ENCODE data around the gene THADA.

The THADA gene

GRCh38 chr2:43201497-43201896, 394.3 kb downstream of the THADA start:
- Histone ChIP-seq H4K20me1 (no peaks in the 10 kb centered on the region), H3K9me3 (replicated peaks in 1 of 11) (no peaks in the 10 kb centered on the region), H3K4me3 (peak overlapping the region in 3 of 10 experiments; percentile 26 to 41 (median 29); a peak in 4 of 20 replicates), H3K4me2 (peak overlapping the region; percentile 70 to 95 (median 85)), H3K4me1 (peaks cover 63 to 100% (median 97%) of the 10 kb centered on the region in 10 experiments), H3K27me3 (no peaks in the 10 kb centered on the region), H3K9ac (peak overlapping the region in 9 of 11 experiments; percentile 31 to 74 (median 65); a peak in 17 of 22 replicates), H3K36me3 (no peaks in the 10 kb centered on the region), H3K27ac (peak overlapping the region in 10 of 11 experiments; percentile 4 to 90 (median 82); a peak in 19 of 22 replicates)
- no peak for TF ChIP-seq Cebpa-rat (IDR thresholded peaks at IDR 0.05)

DNA sequence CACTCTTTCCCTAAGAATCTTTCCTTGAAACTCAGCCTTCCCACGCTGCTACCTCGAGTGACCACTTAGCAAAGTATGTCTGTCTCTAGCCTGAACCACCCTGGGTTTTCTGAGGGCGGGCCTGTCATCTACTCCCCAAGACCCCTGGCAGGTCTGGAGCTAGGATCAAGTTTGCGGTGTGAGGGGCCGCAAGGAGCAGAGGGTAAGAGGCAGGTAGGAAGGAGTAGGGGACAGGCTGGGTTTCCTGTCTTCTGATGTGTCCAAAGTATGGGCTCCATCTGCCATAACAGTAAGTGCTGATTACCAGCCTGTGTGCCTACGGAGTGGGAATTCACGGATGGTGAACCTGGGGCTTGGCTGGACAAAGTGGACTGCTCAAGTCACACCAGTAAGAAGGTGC, 394.8 kb downstream of the THADA start:
- peak overlapping the region; percentile 70 to 95 (median 85) for H3K4me2 ChIP-seq
- H3K27ac ChIP-seq: peak overlapping the region in 10 of 11 experiments; percentile 4 to 90 (median 82); a peak in 19 of 22 replicates
- peak overlapping the region in 9 of 11 experiments; percentile 31 to 74 (median 65); a peak in 17 of 22 replicates for H3K9ac ChIP-seq
- TF ChIP-seq Cebpa-rat (IDR thresholded peaks at IDR 0.05): no peak
- peaks cover 68 to 100% (median 99%) of the 10 kb centered on the region in 10 experiments for H3K4me1 ChIP-seq
- H3K4me3 ChIP-seq: peak overlapping the region in 3 of 10 experiments; percentile 26 to 41 (median 29); a peak in 4 of 20 replicates
- no peaks in the 10 kb centered on the region for H3K36me3 ChIP-seq
- no peaks in the 10 kb centered on the region for H4K20me1 ChIP-seq
- H3K27me3 ChIP-seq: no peaks in the 10 kb centered on the region
- no peaks in the 10 kb centered on the region for H3K9me3 ChIP-seq (replicated peaks in 1 of 11)

DNA sequence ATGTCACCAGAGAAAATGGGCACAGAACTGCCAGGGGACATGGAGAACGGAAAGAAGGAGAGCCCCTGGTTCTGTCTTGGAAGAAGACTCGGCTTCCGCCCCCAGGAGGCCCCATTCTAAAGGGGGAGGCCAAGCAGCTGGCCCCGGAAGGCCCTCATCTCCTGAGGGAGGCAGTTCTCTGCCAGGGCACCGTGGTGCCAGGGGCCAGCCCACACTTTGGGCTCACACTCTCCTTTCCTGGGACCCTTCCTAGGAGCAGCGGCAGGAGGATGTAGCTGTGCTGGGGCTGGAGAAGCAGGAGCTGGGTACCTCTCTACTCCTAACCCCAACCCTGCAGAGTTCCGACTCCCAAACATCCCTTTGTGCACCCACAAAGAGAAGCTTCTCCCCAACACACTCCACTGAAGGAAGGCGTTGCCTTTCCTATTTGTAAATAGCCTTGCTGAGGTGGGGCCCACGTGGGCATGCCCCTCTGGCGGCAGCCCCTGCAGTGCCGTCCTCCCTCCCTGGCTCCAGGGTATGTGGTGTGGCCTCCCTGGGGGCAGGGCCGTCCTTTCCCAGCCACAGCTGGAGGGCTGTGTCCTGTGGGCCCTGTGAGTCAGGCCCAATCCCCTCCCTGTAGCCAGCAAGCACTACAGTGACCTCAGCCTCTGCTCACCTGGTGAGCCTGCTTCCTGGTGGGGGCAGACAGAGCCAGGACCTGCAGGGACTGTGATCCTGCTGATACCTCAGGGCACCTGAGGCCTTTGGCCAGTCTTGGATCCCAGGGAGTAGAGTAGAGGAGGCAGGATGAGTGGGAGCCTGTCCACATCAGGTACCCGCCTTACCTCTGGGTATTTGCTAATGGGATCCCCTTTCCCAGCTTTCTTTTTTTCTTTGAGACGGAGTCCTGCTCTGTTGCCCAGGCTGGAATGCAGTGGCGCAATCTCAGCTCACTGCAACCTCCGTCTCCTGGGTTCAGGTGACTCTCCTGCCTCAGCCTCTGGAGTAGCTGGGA, 396.0 kb downstream of the THADA start:
- peak overlapping the region; percentile 72 to 95 (median 85) for H3K4me2 ChIP-seq
- peaks cover 79 to 100% (median 100%) of the 10 kb centered on the region in 10 experiments for H3K4me1 ChIP-seq
- H3K4me3 ChIP-seq: peak overlapping the region in 2 of 10 experiments; percentile 16 to 26; a peak in 2 of 20 replicates
- peak overlapping the region in 10 of 11 experiments; percentile 34 to 75 (median 69); a peak in 20 of 22 replicates for H3K9ac ChIP-seq
- no peaks in the 10 kb centered on the region for H3K27me3 ChIP-seq
- peaks cover 0 to 6% (median 0%) of the 10 kb centered on the region in 11 experiments; a peak in 2 of 22 replicates for H4K20me1 ChIP-seq
- no peak for TF ChIP-seq Cebpa-rat (IDR thresholded peaks at IDR 0.05)
- no peaks in the 10 kb centered on the region; a peak in 1 of 22 replicates for H3K36me3 ChIP-seq
- H3K27ac ChIP-seq: peak overlapping the region in 10 of 11 experiments; percentile 19 to 90 (median 82); a peak in 20 of 22 replicates
- H3K9me3 ChIP-seq (replicated peaks in 1 of 11): no peaks in the 10 kb centered on the region

GRCh38 chr2:43198263-43198662, 397.6 kb downstream of the THADA start:
- Histone ChIP-seq H3K4me2 (peak overlapping the region; percentile 72 to 95 (median 85)), H3K9me3 (replicated peaks in 1 of 11) (no peaks in the 10 kb centered on the region), H3K4me1 (peaks cover 83 to 100% (median 100%) of the 10 kb centered on the region in 10 experiments), H3K4me3 (no peak overlapping the region; a peak in 1 of 20 replicates), H3K27me3 (no peaks in the 10 kb centered on the region), H3K36me3 (peaks cover 0 to 8% (median 0%) of the 10 kb centered on the region in 11 experiments; a peak in 3 of 22 replicates), H4K20me1 (peaks cover 0 to 21% (median 0%) of the 10 kb centered on the region in 11 experiments; a peak in 3 of 22 replicates), H3K9ac (peak overlapping the region in 8 of 11 experiments; percentile 10 to 81 (median 68); a peak in 13 of 22 replicates), H3K27ac (peak overlapping the region in 10 of 11 experiments; percentile 12 to 90 (median 84); a peak in 17 of 22 replicates)
- TF ChIP-seq Cebpa-rat (IDR thresholded peaks at IDR 0.05): no peak

- Histone ChIP-seq H3K4me1 (peaks cover 89 to 100% (median 100%) of the 10 kb centered on the region in 10 experiments), H4K20me1 (peaks cover 0 to 28% (median 0%) of the 10 kb centered on the region in 11 experiments; a peak in 3 of 22 replicates), H3K27me3 (no peaks in the 10 kb centered on the region), H3K36me3 (peaks cover 0 to 12% (median 0%) of the 10 kb centered on the region in 11 experiments; a peak in 3 of 22 replicates), H3K27ac (peak overlapping the region in 9 of 11 experiments; percentile 57 to 90 (median 84); a peak in 18 of 22 replicates), H3K9me3 (replicated peaks in 1 of 11) (no peaks in the 10 kb centered on the region), H3K4me2 (peak overlapping the region; percentile 72 to 95 (median 85)), H3K4me3 (peak overlapping the region in 5 of 10 experiments; percentile 32 to 63 (median 44); a peak in 6 of 20 replicates), H3K9ac (peak overlapping the region in 9 of 11 experiments; percentile 34 to 81 (median 75); a peak in 17 of 22 replicates)
- TF ChIP-seq Cebpa-rat (IDR thresholded peaks at IDR 0.05): no peak
Observed at GRCh38 chr2:43197588-43197896, 398.3 kb downstream of the THADA start.

DNA sequence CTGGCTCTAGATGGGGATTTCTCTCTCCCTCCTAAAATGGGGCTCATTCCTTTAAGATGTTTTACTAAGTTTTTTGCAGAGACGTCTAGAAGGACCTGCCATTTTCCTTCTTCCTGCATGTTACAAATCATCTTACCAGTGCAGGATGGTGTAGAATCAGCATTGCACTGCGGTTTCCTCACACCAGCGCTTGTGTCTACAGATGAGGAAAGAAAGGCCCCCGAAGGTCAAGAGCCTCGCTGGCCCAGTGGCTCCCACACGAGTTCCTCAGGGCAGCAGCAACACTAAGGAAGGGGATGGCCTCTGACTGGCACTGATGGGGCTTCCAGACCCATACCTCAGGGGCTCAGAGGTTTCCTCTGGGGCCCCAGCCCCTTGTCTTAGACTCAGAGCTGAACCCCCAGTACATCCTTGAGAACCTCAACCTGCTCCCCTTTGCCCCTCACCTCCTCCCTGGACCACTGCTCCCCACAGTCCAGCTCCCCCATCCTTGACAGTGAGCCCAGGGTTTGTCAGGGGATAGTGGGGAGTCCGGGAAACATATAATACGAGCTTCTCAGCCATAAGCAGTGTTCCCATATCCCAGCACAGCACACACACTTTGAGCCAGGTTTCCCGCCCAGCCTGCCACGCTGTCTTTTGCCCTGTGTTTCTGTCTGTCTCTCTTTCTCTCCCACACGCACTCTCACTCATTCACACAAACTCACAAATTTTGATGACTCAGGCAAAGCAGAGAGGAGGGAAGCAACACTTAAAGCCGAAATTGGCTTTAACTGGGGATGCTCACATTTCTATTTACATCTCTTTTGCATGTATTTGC, 398.9 kb downstream of the THADA start:
- Histone ChIP-seq H3K4me2 (peak overlapping the region; percentile 72 to 95 (median 85)), H3K4me3 (peak overlapping the region in 7 of 10 experiments; percentile 29 to 63 (median 36); a peak in 10 of 20 replicates), H3K9me3 (replicated peaks in 1 of 11) (no peaks in the 10 kb centered on the region), H3K27ac (peak overlapping the region in 9 of 11 experiments; percentile 57 to 90 (median 84); a peak in 18 of 22 replicates), H3K4me1 (peaks cover 92 to 100% (median 100%) of the 10 kb centered on the region in 10 experiments), H3K36me3 (peaks cover 0 to 12% (median 0%) of the 10 kb centered on the region in 11 experiments; a peak in 3 of 22 replicates), H3K27me3 (no peaks in the 10 kb centered on the region), H3K9ac (peak overlapping the region in 9 of 11 experiments; percentile 34 to 81 (median 75); a peak in 18 of 22 replicates), H4K20me1 (peaks cover 0 to 34% (median 0%) of the 10 kb centered on the region in 11 experiments; a peak in 3 of 22 replicates)
- TF ChIP-seq Cebpa-rat (IDR thresholded peaks at IDR 0.05): no peak; a peak in 1 of 22 replicates

- Histone ChIP-seq H3K27ac (peak overlapping the region in 9 of 11 experiments; percentile 49 to 90 (median 84); a peak in 18 of 22 replicates), H3K4me3 (peak overlapping the region in 6 of 10 experiments; percentile 10 to 63 (median 32); a peak in 11 of 20 replicates), H3K9ac (peak overlapping the region in 9 of 11 experiments; percentile 20 to 81 (median 73); a peak in 17 of 22 replicates), H3K27me3 (no peaks in the 10 kb centered on the region), H3K36me3 (peaks cover 0 to 27% (median 0%) of the 10 kb centered on the region in 11 experiments; a peak in 3 of 22 replicates), H3K4me2 (peak overlapping the region; percentile 58 to 95 (median 85)), H3K4me1 (peaks cover 79 to 100% (median 96%) of the 10 kb centered on the region in 10 experiments), H3K9me3 (replicated peaks in 1 of 11) (no peaks in the 10 kb centered on the region), H4K20me1 (peaks cover 0 to 58% (median 0%) of the 10 kb centered on the region in 11 experiments; a peak in 3 of 22 replicates)
- no peak for TF ChIP-seq Cebpa-rat (IDR thresholded peaks at IDR 0.05)
Observed at GRCh38 chr2:43194121-43194869, 401.5 kb downstream of the THADA start.
